Mammary epithelial cell (primary cell): Measurements from ENCODE around the gene CST5.

Source experiments
- CTCF ChIP-seq, 2 donors: IDR thresholded peaks in 1 of 2; conservative IDR thresholded peaks in 1 of 2; 2 replicates each; pipeline ENCODE4 v1.5.1; 2011 to 2012; ENCODE audit warnings: inconsistent platforms in 2 of 2, low read length in 2 of 2, mild to moderate bottlenecking in 2 of 2, control low read depth in 1 of 2, low read depth in 1 of 2; ENCODE audit not compliant: insufficient read depth in 1 of 2; ENCODE audit errors: extremely low read depth in 1 of 2
- EZH2 ChIP-seq: IDR thresholded peaks from 2 replicates; pipeline ENCODE4 v1.6.1; 2012; ENCODE audit warnings: low read length, inconsistent platforms, borderline replicate concordance

GRCh38 chr20:23873370-23874015, 6.1 kb downstream of the CST5 start:
- no peak for TF ChIP-seq CTCF (conservative IDR thresholded peaks at IDR 0.05 in 1 of 2, IDR thresholded peaks at IDR 0.05 in 1 of 2; ENCODE audit: extremely low read depth in 1 of 2, insufficient read depth in 1 of 2, low read depth in 1 of 2, low read length in 2 of 2)
- no peak for TF ChIP-seq EZH2
